GM12801 (cell line): ENCODE measurements around the gene CDH13.

Source experiments
- TF ChIP-seq, protein P1 (sequence below): IDR thresholded peaks from one replicate; pipeline ENCODE4 v1.5.1; 2011; ENCODE audit warnings: control low read depth; ENCODE audit not compliant: insufficient read length; ENCODE audit errors: extremely low read depth

Gene CDH13

DNA sequence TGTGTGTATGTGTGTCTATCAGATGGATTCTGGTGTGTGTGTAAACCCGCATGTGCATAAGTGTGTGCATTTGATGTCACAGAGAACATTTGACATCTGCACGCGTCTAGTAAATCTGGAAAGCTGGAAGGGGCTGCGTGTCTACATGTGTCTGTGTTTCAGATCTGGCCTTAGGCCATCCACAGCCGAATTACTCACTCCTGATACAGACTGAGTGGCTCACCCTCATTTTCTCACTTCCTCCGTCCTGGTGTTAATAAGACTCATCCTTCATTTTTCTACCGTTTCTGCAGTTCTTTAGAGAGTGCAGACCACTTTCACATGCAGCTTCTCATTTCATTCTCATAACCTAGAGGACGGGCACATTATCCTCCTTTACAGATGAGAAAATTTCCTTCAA lies 491.6 kb downstream of the CDH13 start:
- TF ChIP-seq, protein P1, sequence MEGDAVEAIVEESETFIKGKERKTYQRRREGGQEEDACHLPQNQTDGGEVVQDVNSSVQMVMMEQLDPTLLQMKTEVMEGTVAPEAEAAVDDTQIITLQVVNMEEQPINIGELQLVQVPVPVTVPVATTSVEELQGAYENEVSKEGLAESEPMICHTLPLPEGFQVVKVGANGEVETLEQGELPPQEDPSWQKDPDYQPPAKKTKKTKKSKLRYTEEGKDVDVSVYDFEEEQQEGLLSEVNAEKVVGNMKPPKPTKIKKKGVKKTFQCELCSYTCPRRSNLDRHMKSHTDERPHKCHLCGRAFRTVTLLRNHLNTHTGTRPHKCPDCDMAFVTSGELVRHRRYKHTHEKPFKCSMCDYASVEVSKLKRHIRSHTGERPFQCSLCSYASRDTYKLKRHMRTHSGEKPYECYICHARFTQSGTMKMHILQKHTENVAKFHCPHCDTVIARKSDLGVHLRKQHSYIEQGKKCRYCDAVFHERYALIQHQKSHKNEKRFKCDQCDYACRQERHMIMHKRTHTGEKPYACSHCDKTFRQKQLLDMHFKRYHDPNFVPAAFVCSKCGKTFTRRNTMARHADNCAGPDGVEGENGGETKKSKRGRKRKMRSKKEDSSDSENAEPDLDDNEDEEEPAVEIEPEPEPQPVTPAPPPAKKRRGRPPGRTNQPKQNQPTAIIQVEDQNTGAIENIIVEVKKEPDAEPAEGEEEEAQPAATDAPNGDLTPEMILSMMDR = no peak

DNA sequence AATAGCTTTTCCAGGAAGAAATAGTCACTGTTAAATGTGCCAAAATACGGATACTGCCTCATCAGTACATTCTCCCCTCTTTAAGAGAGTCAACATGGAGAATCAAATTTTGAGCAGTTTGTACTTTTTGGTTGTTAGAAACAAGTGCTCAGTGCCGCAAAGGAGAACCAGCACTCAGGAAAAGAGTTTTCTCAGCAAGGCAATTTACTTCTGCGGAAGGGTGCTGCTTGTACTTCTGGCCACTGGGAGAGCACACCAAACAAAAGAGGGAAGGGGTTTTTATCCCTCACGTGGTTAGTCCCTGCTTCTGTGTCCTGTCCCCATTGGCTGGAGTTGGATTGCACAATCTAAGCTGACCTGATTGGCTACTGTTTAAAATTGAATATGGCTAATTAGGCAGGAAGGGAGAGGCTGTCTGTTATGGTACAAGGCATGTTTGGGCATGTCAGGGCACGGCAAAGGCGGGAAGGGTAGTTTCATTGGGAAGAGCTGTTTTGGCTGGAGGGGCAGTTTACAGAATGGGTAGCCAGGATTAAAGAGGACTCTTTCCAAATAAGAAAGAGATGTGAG lies 499.3 kb downstream of the CDH13 start:
- TF ChIP-seq, protein P1 = no peak

DNA sequence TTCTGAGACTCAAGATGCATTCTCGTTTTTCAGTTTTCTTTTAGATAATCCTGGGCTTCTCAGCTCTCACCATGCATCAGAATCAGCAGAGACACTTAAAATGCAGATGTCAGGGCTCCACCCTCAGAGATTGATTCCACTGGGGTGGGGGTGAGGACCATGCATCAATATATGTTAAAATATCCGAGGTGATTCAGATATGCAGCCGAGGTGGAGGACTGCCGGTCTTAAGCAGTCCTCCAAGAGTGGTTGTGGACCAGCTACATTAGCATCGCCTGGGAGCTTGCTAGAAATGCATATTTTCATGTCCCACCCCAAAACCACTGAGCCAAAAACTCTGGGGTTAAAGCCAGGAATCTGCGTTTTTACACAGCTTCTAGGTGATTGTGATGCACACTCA lies 501.3 kb downstream of the CDH13 start:
- TF ChIP-seq, protein P1 = no peak

DNA sequence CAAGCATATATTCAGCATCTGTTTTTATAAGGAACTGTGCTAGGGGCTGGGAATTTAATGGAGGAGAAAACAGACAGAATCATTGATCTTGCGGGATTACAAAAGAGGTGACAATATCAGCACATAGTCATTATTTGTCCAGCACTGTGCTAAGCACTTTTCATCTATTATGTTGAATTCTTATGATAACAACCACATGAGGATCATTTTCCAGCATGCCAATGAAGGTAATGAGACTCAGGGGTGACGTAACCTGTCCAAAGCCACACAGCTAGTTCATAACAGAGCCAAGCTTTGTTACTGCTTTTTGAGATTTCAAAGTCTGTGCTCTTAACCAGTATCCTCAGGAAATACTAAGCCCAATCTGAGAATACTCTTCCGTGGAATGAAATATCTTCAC lies 503.3 kb downstream of the CDH13 start:
- TF ChIP-seq, protein P1 = no peak

DNA sequence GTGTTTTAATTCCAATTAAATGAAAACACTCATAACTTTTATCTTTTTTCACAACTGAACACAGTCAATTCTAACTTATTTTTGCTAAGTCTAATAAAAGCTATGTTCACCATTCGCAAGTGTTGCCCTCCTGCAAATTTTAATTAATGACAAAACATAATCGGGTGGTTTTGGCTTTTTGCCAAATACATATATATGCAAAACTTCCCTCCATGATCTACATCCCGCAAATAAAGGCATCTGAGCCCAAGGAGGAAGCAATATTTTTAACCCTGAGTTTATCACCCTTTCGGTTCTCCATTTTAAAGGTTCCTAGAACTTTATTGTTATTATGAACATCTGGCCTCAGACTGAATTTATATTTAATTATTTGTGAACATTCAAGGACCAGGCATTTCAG lies 507.9 kb downstream of the CDH13 start:
- TF ChIP-seq, protein P1 = no peak

DNA sequence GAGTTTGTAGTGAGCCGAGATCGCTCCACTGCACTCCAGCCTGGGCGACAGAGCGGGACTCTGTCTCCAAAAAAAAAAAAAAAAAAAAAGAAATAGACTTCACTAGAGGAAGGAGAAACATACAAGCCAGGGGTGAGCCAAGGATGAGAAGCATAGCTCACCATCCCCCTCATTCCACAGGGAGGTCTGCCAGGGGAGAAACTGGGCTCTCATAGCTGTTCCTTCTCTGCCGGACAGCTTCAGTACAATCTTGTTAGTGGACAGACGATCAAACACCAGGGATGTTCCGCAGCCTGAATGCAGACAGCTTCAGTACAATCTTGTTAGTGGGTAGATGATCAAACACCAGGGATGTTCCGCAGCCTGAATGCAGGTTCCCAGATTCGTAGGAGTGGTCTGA lies 509.6 kb downstream of the CDH13 start:
- TF ChIP-seq, protein P1 = no peak

DNA sequence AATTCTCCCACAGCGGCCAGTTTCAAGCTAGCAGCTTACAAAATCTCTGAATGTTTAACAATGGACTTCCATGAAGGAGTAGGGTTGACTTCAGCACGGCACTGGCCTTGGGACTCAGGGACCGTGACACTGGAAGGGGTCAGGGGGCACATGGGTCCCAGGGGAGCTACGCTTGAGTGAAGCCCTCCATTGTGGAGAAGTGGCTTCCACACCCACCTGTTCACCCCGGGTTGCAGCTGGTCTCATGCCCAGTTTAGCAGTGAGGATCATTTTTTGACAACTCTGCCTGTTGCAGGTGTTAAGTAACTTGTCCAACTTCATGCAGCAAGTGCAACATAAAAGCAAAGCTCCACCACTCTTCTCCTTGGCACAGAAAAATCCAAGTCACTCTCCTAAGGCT lies 510.2 kb downstream of the CDH13 start:
- TF ChIP-seq, protein P1 = no peak
